ENCODE measurements around the gene KANK3. TPM values are rescaled to one million over a fixed set of nuclear protein-coding genes. Genes with fewer than 3 reads are reported as not detected.

Gene KANK3
- polyA plus RNA-seq, 3 donors, result 0.15 TPM; not detected in 2

DNA sequence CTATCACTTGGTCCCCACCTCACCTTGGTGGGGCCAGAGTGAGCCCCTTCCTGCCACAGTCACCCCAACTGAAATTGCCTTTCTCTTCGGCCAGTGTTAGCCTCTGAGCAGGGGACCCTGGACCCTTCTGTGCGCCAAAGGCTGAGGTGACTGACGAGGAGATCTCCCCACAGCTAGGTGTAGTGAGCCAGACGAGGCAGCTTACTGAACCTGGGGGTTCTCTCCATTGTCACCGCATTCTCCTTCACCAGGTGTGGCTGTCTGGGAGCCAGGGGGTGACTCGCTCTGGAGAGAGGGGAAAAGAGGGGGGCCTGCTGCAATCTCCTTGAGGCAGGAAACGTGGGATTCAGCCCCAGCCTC is 20.4 kb downstream of the KANK3 start:
- H3K9ac ChIP-seq (ENCODE audit: insufficient read depth, low read length, poor library complexity, severe bottlenecking), result peak overlapping the region; percentile 97
- H3K27me3 ChIP-seq (ENCODE audit: control insufficient read depth in 2 of 2, insufficient read depth in 2 of 2, low read length in 2 of 2), result no peaks in the 10 kb centered on the region
- H3K4me3 Mint-ChIP-seq, result peak overlapping the region; percentile 98 to 99
- H3K27ac ChIP-seq (ENCODE audit: low read depth in 1 of 2, low read length in 2 of 2), result peak overlapping the region in 1 of 2 donors; percentile 21
- H3K4me3 ChIP-seq (replicated peaks in 1 of 3; ENCODE audit: low read depth in 2 of 3, low read length in 3 of 3), result peak overlapping the region in 1 of 3 experiments; percentile 90
- H3K36me3 ChIP-seq (replicated peaks in 1 of 2; ENCODE audit: control insufficient read depth in 1 of 2, insufficient read depth in 2 of 2, low read length in 2 of 2), result peaks cover 10 to 17% of the 10 kb centered on the region in 2 donors
- TF ChIP-seq, protein P1, sequence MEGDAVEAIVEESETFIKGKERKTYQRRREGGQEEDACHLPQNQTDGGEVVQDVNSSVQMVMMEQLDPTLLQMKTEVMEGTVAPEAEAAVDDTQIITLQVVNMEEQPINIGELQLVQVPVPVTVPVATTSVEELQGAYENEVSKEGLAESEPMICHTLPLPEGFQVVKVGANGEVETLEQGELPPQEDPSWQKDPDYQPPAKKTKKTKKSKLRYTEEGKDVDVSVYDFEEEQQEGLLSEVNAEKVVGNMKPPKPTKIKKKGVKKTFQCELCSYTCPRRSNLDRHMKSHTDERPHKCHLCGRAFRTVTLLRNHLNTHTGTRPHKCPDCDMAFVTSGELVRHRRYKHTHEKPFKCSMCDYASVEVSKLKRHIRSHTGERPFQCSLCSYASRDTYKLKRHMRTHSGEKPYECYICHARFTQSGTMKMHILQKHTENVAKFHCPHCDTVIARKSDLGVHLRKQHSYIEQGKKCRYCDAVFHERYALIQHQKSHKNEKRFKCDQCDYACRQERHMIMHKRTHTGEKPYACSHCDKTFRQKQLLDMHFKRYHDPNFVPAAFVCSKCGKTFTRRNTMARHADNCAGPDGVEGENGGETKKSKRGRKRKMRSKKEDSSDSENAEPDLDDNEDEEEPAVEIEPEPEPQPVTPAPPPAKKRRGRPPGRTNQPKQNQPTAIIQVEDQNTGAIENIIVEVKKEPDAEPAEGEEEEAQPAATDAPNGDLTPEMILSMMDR (IDR thresholded peaks at IDR 0.05), result no peak
- H3K9me3 Mint-ChIP-seq, result peaks cover 0 to 14% (median 8%) of the 10 kb centered on the region in 7 donors
- H3K4me1 ChIP-seq (ENCODE audit: control insufficient read depth in 1 of 2, insufficient read depth in 2 of 2, low read length in 2 of 2), result peaks cover 20 to 26% of the 10 kb centered on the region in 2 donors
- peak overlapping the region; percentile 94 for H3K4me2 ChIP-seq (replicated peaks; ENCODE audit: extremely low read depth, low read length, poor library complexity, severe bottlenecking)
- H3K4me1 Mint-ChIP-seq, result peaks cover 28% of the 10 kb centered on the region
- H3K27ac Mint-ChIP-seq, result peak overlapping the region in 2 of 7 donors; percentile 31 to 97
- peaks cover 26% of the 10 kb centered on the region for H4K20me1 ChIP-seq (ENCODE audit: insufficient read depth, low read length)
- H3K79me2 ChIP-seq (ENCODE audit: insufficient read depth, low read length), result peaks cover 31% of the 10 kb centered on the region
- H3K9me3 ChIP-seq (replicated peaks in 1 of 2; ENCODE audit: control insufficient read depth in 1 of 2, insufficient read depth in 1 of 2, low read length in 2 of 2), result peaks cover 0 to 3% of the 10 kb centered on the region in 2 donors
- peaks cover 12 to 24% of the 10 kb centered on the region in 2 donors for H3K36me3 Mint-ChIP-seq
- peaks cover 6 to 17% (median 11%) of the 10 kb centered on the region in 3 donors for H3K27me3 Mint-ChIP-seq (ENCODE audit: low read depth in 3 of 3)
- WGBS (ENCODE audit: insufficient coverage), result 95% methylated on average over 3 of the region's 7 CpGs
- DNase-seq, result no peak
- H2AFZ ChIP-seq (ENCODE audit: insufficient read depth, low read depth, low read length, poor library complexity, severe bottlenecking), result no peak overlapping the region
- intact Hi-C loops (cut with micrococcal nuclease), result loop anchor here in 1 of 2 donors (5.0 kb wide), 1 partner anchor 55 kb away; no protein-coding TSS in a partner anchor

GRCh38 chr19:8321986-8322637 is 20.9 kb downstream of the KANK3 start:
- Histone ChIP-seq H3K9ac (ENCODE audit: insufficient read depth, low read length, poor library complexity, severe bottlenecking) (peak overlapping the region; percentile 97), H3K4me2 (replicated peaks; ENCODE audit: extremely low read depth, low read length, poor library complexity, severe bottlenecking) (peak overlapping the region; percentile 94), H2AFZ (ENCODE audit: insufficient read depth, low read depth, low read length, poor library complexity, severe bottlenecking) (peak overlapping the region; percentile 88), H3K27me3 (ENCODE audit: control insufficient read depth in 2 of 2, insufficient read depth in 2 of 2, low read length in 2 of 2) (no peaks in the 10 kb centered on the region), H3K79me2 (ENCODE audit: insufficient read depth, low read length) (peaks cover 31% of the 10 kb centered on the region), H3K4me1 (ENCODE audit: control insufficient read depth in 1 of 2, insufficient read depth in 2 of 2, low read length in 2 of 2) (peaks cover 20 to 26% of the 10 kb centered on the region in 2 donors), H3K27ac (ENCODE audit: low read depth in 1 of 2, low read length in 2 of 2) (peak overlapping the region; percentile 84 to 97), H3K36me3 (replicated peaks in 1 of 2; ENCODE audit: control insufficient read depth in 1 of 2, insufficient read depth in 2 of 2, low read length in 2 of 2) (peaks cover 10 to 22% of the 10 kb centered on the region in 2 donors), H4K20me1 (ENCODE audit: insufficient read depth, low read length) (peaks cover 26% of the 10 kb centered on the region), H3K4me3 (replicated peaks in 1 of 3; ENCODE audit: low read depth in 2 of 3, low read length in 3 of 3) (peak overlapping the region; percentile 61 to 100 (median 90)), H3K9me3 (replicated peaks in 1 of 2; ENCODE audit: control insufficient read depth in 1 of 2, insufficient read depth in 1 of 2, low read length in 2 of 2) (peaks cover 0 to 3% of the 10 kb centered on the region in 2 donors)
- 27% methylated on average over 13 of the region's 30 CpGs for WGBS (ENCODE audit: insufficient coverage)
- intact Hi-C loops (cut with micrococcal nuclease), result loop anchor here in 1 of 2 donors (2.0 to 5.0 kb wide), 2 partner anchors 55 to 69 kb away; partner anchors contain the start of gene RAB11B
- peaks cover 1 to 12% (median 9%) of the 10 kb centered on the region in 3 donors for H3K27me3 Mint-ChIP-seq (ENCODE audit: low read depth in 3 of 3)
- peaks cover 16 to 29% of the 10 kb centered on the region in 2 donors for H3K36me3 Mint-ChIP-seq
- peaks cover 0 to 14% (median 8%) of the 10 kb centered on the region in 7 donors for H3K9me3 Mint-ChIP-seq
- TF ChIP-seq, protein P1 (IDR thresholded peaks at IDR 0.05), result no peak
- peak overlapping the region; percentile 94 to 99 (median 97) for H3K27ac Mint-ChIP-seq
- H3K4me3 Mint-ChIP-seq, result peak overlapping the region; percentile 98 to 99
- H3K4me1 Mint-ChIP-seq, result peaks cover 28% of the 10 kb centered on the region
- DNase-seq, result no peak

Data from CD14-positive monocyte (primary cell).